Measurements from ENCODE around the gene CAMSAP1. TPM values are rescaled to one million over a fixed set of nuclear protein-coding genes. Genes with fewer than 3 reads are reported as not detected.

The CAMSAP1 gene
- total RNA-seq, 2 experiments from 2014 or later, result 30.4 to 33.0 TPM

GRCh38 chr9:135941288-135941995 lies 34.1 kb upstream of the CAMSAP1 start:
- no peak for DNase-seq (ENCODE audit: low spot score)
- Histone ChIP-seq H3K9me2 (ENCODE audit: insufficient read depth, low read length) (no peaks in the 10 kb centered on the region), H3K4me1 (ENCODE audit: insufficient read depth, low read length, poor library complexity, severe bottlenecking) (no peaks in the 10 kb centered on the region), H3K79me2 (ENCODE audit: insufficient read depth, low read depth, low read length) (no peaks in the 10 kb centered on the region), H4K20me1 (ENCODE audit: insufficient read depth, low read length) (no peaks in the 10 kb centered on the region), H3K36me3 (ENCODE audit: insufficient read depth, low read length) (peaks cover 85% of the 10 kb centered on the region), H3K27ac (ENCODE audit: low read depth, low read length, poor library complexity, severe bottlenecking) (no peak overlapping the region), H2AFZ (ENCODE audit: low read length) (no peak overlapping the region), H3K4me2 (ENCODE audit: low read length) (no peak overlapping the region), H3K4me3 (ENCODE audit: low read depth, low read length, poor library complexity, severe bottlenecking) (no peak overlapping the region), H3K9me3 (ENCODE audit: low read length) (no peaks in the 10 kb centered on the region)
- ChIA-PET CTCF (ENCODE audit: unreplicated experiment) (no interaction called here), POLR2A (no interaction called here)
- no TSS peak for BruUV-seq (replicated peaks)
- no peak for TF ChIP-seq CTCF (conservative IDR thresholded peaks at IDR 0.05; ENCODE audit: low read length)
- TF ChIP-seq EZH2phosphoT487 (IDR thresholded peaks at IDR 0.05; ENCODE audit: borderline replicate concordance, low read depth, low read length), result no peak
- intact Hi-C loops (cut with micrococcal nuclease; ENCODE audit: unreplicated experiment), result no loop called here

GRCh38 chr9:135939351-135940265 lies 32.3 kb upstream of the CAMSAP1 start:
- intact Hi-C loops (cut with micrococcal nuclease; ENCODE audit: unreplicated experiment), result no loop called here
- Histone ChIP-seq H3K79me2 (ENCODE audit: insufficient read depth, low read depth, low read length) (no peaks in the 10 kb centered on the region), H3K36me3 (ENCODE audit: insufficient read depth, low read length) (peaks cover 80% of the 10 kb centered on the region), H2AFZ (ENCODE audit: low read length) (no peak overlapping the region), H3K4me1 (ENCODE audit: insufficient read depth, low read length, poor library complexity, severe bottlenecking) (no peaks in the 10 kb centered on the region), H3K4me3 (ENCODE audit: low read depth, low read length, poor library complexity, severe bottlenecking) (no peak overlapping the region), H4K20me1 (ENCODE audit: insufficient read depth, low read length) (no peaks in the 10 kb centered on the region), H3K9me2 (ENCODE audit: insufficient read depth, low read length) (no peaks in the 10 kb centered on the region), H3K27ac (ENCODE audit: low read depth, low read length, poor library complexity, severe bottlenecking) (no peak overlapping the region), H3K4me2 (ENCODE audit: low read length) (no peak overlapping the region), H3K9me3 (ENCODE audit: low read length) (no peaks in the 10 kb centered on the region)
- BruUV-seq (replicated peaks), result no TSS peak
- DNase-seq (ENCODE audit: low spot score), result no peak
- no peak for TF ChIP-seq EZH2phosphoT487 (IDR thresholded peaks at IDR 0.05; ENCODE audit: borderline replicate concordance, low read depth, low read length)
- TF ChIP-seq CTCF (conservative IDR thresholded peaks at IDR 0.05; ENCODE audit: low read length), result no peak
- POLR2A ChIA-PET, result no interaction called here
- CTCF ChIA-PET (ENCODE audit: unreplicated experiment), result no interaction called here

Measured in OCI-LY7 (cell line).